D341Med (cell line): ENCODE results near the gene NT5E.

ENCODE experiments used
- DNase-seq: peaks from one replicate; pipeline ENCODE4 v3.0.0; 2012; ENCODE audit warnings: low spot score

The NT5E gene

GRCh38 chr6:85421972-85422371 is 27.9 kb upstream of the NT5E start:
- DNase-seq: no peak

DNA sequence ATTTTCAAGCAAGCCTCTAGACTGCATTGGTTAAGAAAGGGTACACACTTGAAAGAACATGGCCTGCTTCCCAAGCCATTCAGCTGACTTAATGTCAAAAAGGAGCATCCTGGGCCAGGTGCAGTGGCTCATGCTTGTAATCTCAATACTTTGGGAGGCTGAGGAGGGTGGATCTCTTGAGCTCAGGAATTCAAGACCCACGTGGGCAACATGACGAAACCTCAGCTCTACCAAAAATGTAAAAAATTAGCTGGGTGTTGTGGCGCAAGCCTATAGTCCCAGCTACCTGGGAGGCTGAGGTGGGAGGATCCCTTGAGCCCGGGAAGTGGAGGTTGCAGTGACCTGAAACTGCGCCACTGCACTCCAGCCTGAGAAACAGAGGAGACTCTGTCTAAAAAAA is 26.9 kb upstream of the NT5E start:
- no peak for DNase-seq

DNA sequence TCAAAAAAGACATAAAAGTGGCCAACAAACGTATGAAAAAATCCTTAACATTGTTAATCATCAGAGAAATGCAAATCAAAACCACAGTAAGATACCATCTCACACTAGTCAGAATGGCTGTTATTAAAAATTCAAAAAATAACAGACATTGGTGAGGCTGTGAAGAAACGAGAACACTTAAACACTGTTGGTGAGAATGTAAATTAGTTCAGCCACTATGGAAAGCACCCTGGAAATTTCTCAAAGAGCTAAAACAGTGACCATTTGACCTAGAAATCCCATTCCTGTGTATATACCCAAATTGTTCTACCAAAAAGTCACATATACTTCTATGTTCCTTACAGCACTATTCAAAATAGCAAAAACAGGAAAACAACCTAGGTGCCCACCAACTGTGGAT is 24.9 kb upstream of the NT5E start:
- DNase-seq: no peak

DNA sequence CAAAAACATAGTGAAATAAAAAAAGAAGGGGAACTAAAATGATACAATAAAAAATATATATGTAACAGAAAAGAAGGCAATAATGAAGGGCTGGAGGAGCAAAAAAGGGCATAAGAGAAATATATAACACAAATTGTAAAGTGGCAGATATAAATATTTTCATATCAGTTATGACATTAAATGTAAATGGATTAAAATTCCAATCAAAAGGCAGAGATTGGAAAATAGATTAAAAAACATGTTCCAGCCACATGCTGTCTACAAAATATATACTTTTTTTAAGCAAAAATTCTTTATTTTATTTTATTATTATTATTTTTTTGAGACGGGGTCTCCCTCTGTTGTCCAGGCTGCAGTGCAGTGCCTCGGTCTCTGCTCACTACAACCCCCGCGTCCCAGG is 23.9 kb upstream of the NT5E start:
- no peak for DNase-seq

GRCh38 chr6:85428486-85428885 is 21.4 kb upstream of the NT5E start:
- no peak for DNase-seq

- no peak for DNase-seq
These were observed 20.5 kb upstream of the NT5E start for GRCh38 chr6:85429346-85429745.

DNA sequence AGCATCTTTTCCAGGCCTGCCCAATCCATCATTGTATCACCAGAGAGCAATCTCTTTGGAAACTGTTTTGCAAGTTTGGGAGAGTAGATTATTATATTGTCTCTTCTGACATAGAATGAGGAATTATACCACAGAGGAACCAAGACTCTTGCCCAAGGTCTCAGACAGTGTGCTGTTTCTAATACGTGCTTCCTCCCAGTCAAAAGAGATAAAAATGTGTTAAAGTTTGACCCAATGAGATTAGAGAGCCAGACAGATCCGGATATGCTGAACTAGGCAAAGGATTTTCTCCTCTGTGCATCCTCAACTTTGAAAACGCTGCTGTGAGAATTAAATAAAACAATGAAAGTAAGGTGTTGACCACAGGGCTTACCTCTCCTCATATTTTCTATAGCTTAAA is 18.6 kb upstream of the NT5E start:
- DNase-seq: no peak

DNA sequence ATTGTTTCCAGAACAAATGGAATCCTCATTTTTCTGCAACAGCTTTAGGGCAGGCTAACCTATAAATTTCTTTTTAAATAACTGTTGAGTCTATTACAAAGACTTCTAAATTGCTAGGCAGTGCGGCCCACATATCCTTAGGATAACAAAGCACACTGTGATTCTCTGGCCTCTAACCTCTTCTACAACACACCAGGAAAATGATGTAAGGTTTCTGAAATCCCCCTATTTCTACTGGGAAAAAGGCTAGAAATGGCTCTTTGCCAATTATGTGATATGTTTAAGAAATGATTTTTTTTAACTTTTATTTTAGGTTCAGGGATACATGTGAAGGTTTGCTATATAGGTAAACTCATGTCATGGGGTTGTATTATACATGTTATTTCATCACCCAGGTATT is 17.3 kb upstream of the NT5E start:
- DNase-seq: no peak

GRCh38 chr6:85435851-85436250 is 14.0 kb upstream of the NT5E start:
- DNase-seq: no peak

DNA sequence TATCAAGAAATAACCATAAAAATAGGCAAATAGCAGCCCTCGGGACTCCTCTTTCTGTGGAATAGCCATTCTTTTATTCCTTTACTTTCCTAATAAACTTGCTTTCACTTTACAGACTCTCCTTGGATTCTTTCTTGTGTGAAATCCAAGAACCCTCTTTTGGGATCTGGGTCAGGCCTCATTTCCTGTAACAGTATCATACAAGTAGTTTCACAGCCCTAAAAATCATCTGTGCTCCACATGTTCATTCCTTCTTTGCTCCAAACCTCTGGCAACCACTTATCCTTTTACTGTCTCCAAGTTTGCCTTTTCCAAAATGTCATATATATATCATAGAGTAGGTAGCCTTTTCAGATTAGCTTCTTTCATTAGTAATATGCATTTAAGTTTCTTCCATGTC is 13.5 kb upstream of the NT5E start:
- no peak for DNase-seq

DNA sequence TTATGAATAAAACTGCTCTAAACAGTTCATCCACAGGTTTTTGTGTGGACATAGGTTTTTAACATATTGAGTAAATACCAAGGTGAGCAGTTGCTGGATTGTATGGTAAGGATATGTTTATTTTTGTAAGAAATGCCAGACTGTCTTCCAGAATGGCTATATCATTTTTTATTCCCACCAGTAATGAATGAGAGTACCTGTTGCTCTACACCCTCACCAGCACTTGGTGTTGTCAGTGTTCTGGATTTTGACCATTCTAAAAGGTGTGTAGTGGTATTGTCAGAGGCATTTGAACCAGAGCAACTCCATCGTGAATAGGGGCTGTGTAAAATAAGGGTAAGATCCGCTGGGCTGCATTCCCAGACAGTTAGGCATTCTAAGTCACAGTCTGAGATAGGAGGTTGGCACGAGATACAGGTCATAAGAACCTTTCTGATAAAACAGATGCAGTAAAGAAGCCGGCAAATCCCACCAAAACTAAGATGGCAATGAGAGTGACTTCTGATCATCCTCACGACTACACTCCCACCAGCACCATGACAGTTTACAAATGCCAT is 12.9 kb upstream of the NT5E start:
- DNase-seq: no peak

DNA sequence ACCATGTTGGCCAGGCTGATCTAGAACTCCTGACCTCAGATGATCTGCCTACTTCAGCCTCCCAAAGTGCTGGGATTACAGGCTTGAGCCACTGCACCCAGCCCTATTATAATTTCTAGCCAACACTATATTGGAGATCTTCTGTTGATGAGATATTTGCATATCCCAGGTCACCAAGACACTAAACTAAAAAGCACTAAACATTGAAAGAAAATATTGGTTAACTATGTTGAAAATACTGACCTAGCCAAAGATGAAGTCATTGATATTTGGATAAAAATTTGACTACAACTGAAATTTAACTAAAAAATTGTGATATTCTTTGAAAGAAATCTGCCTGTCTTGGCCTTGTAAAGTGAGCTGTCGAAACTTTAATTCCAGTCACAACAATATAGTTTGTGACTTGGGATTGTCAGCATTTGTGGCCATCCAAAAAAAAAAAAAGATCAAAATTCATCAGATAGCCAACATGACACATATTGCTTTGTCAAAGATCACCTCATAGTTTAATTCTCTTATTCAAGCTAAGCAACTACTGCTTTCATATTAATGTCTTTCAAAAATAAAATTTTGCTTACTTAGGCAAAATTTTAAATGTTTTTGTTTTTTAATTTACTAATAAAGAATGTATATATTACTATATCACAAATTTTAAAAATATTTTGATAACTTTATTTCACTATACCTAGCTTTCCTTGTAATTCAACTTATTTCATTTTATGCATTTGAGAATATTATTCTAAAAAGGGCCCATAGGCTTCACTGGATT is 6.3 kb upstream of the NT5E start:
- no peak for DNase-seq

- no peak for DNase-seq
These were observed 480 bp upstream of the NT5E start for GRCh38 chr6:85449388-85449817.

DNA sequence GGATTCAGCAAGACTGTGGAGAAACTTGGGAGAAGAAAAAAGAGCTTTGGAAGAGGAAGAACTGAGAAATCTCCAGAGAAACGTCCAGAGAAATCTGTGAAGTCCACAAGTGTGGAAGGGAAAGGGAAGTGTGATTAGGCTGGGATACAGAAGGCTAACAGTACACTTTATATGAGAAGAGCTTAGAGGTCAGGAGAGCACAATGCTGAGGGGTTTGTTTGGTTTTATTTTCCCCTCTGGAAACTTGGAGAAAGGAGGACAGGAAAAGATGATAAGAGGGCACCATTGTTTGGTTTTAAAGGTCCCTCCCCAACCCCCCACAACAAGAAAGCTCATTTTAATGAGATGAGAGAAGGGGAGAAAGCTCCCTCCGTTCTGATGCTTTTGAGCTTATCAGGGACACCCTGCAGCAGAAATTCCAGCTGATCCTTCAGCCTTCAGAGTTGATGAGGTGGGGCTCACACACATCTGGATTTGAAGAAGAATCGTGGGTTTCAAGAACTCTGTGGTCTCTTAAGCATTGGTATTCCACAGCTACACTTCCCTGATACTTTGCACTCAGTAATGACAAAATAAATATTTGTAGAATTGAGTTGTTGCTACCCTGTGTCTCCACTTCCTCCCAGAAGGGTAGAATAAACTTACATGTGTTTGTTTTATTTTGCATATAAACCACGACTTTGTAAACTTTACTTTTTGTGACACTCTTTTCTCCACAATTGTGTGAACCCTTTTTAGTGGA is 1.9 kb downstream of the NT5E start:
- no peak for DNase-seq

DNA sequence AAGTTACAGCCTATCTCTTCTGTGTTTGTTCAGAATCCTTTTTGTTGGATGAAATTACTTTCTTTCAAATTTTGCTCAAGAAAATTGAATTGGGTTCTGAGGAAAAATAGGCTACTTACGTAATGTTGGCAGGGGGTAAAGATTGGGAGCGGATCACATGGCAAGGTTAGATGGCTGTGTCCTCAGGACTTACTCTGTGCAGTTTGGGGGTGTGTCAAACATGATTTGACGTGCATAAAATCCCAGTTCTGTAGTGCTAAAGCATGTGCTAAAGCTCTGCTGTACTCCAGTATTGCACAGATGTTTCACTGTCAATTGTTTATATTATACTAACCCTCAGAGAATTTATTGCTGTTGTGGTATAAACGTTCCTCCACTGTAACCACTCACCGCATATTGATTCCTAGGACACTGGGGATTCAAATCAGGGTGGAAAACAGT is 2.6 kb downstream of the NT5E start:
- no peak for DNase-seq

GRCh38 chr6:85453052-85453451 is 3.2 kb downstream of the NT5E start:
- DNase-seq: no peak

GRCh38 chr6:85453490-85453889 is 3.6 kb downstream of the NT5E start:
- no peak for DNase-seq

- DNase-seq: no peak
These were observed 5.7 kb downstream of the NT5E start for GRCh38 chr6:85455471-85456026.

GRCh38 chr6:85456782-85457181 is 6.9 kb downstream of the NT5E start:
- no peak for DNase-seq

- no peak for DNase-seq
These were observed 8.3 kb downstream of the NT5E start for GRCh38 chr6:85458184-85458583.

- no peak for DNase-seq
These were observed 8.9 kb downstream of the NT5E start for GRCh38 chr6:85458782-85459181.

- no peak for DNase-seq
These were observed 9.5 kb downstream of the NT5E start for GRCh38 chr6:85459224-85459901.
